ENCODE data around the gene LONP1.

The LONP1 gene

DNA sequence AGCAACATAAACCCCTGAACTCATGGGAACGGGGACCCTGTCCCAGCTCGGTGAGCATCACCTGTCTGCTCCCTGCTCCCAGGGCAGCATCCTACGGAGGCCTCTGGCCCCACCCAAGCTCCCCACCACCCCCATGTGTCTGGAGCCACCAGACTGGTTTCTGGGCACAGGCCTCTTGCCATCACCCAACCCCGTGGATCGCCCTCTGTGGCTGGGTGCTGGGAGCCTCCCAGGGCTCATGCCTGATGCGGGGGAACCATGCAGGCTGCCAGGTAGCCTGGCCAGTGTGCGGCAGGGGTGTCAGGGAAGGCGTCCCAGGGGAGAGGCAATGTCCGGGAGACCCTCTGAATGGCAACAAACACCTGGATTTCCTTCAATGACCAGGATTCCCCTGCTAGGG, 42.4 kb downstream of the LONP1 start:
- no peak for DNase-seq

DNA sequence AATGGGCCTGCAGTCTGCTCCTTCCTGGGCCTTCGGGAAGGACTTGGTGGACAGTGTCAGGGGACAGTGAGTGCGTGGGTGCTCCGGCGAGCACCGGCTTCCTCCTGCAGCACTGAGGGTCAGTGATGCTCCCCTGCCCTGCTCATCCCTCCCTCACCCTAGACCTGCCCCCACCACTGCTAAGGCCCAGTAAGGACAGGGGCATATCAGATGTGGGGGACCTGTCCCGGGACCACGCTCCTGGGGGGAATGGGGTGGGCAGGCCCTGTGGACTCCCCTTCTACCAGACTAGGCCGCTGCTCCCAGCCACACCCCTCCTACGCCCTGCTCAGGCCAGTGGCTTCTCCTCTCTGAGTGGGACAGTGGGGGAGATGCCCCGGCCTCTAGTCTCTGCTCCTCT, 42.8 kb downstream of the LONP1 start:
- no peak for DNase-seq

DNA sequence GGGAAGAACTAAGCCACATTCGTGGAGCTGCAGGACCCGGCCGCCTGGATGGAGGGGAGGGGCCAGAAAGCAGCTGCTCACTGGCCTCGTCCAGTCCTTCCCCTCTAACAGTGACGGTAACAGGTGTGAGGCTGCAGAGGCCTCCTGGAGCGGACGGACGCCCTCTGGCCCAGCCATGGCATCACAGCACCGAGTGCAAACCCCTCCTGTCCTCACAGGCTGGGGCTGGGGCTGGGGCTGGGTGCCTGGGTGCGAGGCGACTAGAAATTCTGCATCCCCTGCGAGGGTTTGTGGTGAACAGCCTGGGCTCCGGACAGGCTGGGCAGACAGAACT, 43.2 kb downstream of the LONP1 start:
- DNase-seq: no peak

DNA sequence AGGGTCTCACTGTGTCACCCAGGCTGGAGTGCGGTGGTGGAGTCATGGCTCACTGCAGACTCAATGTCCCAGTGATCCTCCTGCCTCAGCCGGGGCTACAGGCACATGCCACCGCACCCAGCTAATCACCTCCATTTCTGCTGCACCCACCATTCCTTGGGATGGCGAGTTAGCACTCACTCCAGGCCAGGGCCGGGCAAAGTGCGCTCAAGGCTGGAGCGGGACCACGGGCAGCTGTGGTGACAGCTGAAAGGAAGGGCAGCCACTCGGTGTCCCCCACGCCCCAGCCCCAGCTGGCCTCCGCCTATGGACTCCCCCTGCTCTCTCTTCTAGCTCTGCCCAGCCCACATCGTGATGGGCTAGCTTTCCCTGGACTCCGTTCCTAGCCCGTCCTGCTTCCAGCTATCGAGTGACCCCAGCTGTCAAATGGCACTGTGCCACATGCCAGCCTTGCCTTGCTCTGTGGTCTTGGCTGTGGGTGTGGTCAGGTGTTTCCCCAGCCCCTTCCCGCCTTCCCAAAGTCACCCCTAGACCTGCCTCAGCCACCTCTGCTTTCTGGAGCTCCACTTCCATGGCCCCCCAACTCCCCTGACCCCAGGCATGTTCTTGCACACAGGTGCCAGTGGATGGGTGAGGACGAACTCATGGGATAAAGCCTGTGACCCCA, 43.7 kb downstream of the LONP1 start:
- no peak for DNase-seq

DNA sequence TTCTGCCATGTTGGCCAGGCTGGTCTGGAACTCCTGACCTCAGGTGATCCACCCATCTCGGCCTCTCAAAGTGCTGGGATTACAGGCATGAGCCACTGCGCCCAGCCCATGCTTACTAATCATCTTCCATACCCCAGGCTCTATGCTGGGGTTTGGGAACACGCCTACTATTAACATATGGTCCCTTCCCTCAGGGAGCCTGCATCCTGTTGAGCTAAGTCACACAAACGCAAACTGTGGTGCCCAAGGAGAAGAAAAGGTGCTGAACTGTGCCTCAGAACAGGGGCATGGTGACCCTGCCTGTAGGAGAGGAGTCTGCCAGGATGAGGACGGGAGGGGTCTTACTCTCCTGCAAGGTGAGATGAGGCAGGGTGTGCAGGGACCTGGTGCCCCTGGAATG, 45.2 kb downstream of the LONP1 start:
- no peak for DNase-seq

DNA sequence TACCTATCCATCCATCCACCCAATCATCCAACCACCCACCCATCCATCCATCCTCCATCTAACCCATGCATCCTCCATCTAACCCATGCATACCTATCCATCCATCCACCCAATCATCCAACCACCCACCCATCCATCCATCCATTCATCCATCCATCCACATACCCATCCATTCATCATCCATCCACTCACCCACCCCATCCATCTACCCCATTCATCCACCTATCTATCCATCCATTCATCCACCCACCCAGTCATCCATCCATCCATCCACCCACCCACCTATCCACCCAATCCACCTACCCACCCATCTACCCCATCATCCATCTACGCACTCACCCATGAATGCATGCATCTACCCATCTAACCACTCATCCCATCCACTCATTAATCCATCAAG, 46.2 kb downstream of the LONP1 start:
- no peak for DNase-seq

- no peak for DNase-seq
Measured at GRCh38 chr19:5672708-5673459, 47.1 kb downstream of the LONP1 start.

DNA sequence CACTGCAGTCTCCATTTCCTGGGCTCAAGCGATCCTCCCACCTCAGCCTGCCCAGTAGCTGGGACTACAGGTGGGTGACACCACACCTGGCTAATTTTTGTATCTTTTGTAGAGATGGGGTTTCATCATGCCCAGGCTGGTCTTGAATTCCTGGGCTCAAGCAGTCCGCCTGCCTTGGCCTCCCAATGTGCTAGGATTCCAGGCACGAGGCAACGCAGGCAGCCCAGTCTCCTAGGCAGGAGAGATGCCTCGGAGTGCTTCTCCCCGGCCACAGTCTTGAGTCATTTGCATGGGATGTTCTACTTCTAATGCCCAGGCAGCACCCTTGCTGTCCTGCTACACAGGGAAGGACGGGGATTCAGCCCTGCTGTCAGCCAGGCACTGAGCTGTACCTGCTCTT, 48.3 kb downstream of the LONP1 start:
- DNase-seq: no peak

DNA sequence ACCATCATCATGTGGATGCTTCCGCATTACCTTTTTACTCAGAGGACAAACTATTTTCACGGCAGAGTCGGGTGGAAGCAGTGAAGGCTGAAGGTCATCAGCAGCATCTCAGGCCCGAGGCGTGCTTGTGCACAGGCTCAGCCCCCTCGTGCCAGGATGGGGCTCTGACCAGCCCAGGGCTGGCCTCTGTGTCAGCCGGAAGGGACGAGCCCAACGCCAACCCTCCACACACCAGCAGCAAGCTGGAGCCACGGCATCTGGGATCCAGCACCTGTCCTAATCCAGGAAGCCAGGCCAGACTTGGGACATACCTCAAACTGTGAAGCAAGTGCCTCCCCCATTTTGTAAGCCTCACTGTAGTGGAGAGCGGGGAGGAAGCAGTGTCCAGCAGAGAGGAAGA, 50.7 kb downstream of the LONP1 start:
- no peak for DNase-seq

- DNase-seq: no peak
Measured at GRCh38 chr19:5667751-5668271, 52.1 kb downstream of the LONP1 start.

GRCh38 chr19:5666921-5667610, 52.9 kb downstream of the LONP1 start:
- DNase-seq: no peak

DNA sequence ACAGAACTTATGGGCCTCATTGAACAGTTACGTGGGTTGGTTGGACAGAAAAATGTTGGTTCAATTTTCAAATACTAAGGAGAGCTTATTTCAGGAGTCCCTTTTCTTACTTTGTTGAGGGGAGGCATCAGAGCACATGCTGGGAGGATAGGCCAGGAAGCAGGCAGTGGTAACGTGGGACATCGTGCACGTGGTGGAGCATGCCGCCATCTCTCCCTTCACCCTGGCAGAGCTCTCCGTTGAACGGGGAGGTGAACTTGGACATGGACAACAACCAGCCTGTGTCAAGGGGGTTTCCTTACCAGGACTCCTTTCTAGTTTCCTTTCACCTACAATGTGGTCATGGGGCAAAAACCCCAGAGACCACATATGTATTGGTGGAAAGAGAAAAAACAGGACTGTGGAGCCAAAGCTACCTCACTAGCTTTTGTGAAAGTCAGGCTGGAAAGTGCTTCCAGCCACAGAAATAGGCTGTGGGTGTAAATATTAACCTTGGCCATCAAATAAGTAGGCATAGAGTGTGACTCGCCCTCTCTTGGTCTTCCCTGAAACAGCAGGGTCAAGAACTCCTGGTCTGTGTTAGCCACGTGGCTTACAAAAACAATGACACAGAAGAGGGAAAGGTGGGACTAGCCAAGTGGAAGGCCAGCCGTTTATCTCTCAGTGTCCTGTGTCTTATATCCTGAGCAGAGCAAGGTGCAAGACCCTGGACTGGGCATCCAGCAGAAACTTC, 54.0 kb downstream of the LONP1 start:
- no peak for DNase-seq

GRCh38 chr19:5664515-5664914, 55.4 kb downstream of the LONP1 start:
- DNase-seq: no peak

- DNase-seq: no peak
Measured at GRCh38 chr19:5663904-5664303, 56.0 kb downstream of the LONP1 start.

DNA sequence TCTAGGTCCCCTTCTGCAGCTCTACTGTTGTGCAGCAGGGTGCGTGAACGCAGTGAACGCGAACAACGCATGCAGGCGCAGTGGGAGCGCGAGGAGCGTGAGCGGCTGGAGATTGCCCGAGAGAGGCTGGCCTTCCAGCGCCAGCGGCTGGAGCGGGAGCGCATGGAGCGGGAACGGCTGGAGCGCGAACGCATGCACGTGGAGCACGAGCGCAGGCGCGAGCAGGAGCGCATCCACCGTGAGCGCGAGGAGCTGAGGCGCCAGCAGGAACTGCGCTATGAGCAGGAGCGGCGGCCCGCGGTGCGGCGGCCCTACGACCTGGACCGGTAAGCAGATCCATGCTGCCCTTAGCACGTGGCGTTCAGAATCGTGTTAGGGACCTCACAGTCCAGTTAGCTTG, 58.5 kb downstream of the LONP1 start:
- no peak for DNase-seq

DNA sequence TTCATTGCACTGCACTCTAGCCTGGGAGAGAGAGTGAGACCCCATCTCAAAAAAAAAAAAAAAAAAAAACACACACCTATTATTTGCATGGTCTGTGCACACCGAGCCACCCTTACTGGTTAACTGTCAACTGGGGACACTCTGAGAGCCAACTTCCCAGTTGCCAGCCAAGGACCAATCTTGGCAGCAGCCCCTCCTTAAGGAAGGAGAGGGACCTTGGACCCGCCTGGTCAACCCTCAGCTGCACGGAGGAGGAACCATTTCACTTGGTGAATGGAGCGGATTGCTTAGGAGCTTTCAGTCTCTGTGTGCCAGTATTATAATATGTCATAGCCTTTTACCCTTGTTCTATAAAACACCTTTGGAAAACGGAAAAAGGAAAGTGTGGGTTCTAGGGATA, 64.5 kb downstream of the LONP1 start:
- no peak for DNase-seq

DNA sequence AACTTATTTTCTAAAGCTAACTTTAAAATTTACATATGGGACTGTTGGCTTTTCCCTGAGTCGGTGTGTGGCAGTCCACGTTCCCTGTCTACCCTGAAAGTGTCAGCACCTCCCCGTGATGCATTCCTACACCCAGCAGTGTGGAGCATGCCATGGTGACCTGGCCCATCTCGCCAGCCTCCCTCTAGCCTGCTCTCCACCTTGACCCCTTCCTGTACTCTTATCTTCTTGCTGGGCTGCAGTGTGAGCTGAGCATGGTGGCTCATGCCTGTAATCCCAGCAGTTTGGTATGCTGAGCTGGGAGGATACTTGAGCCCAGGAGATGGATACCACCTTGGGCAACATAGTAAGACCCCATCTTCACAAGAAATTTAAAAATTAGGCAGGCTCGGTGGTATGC, 65.0 kb downstream of the LONP1 start:
- no peak for DNase-seq

DNA sequence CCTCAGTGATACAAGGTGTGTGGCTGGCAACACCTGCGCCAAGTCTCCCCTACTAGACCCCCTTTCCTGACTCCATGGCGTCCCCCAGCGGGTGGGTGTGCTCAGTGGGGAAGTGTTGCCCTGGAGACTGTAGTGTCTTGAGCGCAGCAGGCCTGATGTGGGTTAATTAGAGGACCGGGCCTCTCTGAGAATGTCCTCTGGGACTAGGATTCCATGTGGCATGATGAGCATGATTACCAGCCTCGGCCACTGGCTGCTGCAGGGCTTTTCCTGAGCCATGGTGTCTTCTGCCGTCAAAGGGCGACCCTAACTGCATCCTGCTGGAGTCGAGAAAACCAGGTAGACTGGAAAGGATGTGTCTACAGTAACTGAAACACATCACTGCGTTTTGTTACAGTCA, 67.7 kb downstream of the LONP1 start:
- DNase-seq: no peak

DNA sequence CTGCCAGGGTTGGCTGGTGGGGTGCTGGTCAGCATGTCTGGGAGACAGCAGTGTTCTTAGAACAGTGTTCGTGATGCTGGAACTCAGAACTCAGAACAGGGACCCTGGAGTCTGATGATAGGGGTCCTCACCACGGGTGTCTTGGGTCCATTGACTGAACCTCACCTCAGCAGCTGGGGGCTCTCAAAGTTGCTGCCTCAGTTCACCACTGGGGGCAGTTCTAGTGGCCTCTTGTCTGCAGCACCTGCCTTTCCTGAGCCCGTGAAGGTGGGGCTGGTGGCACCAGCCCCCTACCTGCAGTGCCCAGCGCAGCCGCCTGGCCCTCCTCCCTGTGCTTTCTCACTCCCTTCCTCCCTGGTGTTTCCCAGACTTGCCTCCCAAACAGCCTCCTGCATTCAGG, 68.6 kb downstream of the LONP1 start:
- no peak for DNase-seq

DNA sequence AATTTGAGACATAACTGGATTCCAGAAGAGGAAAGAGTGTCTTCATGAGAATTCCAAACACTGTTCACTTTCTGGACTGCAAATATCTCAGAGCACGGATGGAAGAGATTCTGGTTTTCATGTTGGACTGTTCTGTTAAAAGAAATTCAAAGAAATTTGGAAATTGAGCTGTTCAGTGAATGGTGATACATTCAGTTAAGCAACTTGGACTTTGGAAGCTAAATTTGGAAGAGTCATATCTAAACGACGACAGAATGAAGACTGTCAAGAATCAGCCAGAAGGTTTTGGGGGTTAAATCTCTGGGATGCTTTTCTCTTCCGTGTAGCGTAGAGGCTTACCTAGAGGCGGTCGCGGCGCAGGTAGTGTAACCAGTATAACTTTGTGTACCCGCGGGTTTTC, 71.5 kb downstream of the LONP1 start:
- no peak for DNase-seq

- no peak for DNase-seq
Measured at GRCh38 chr19:5646703-5647102, 73.2 kb downstream of the LONP1 start.

- no peak for DNase-seq
Measured at GRCh38 chr19:5645409-5645808, 74.5 kb downstream of the LONP1 start.

- DNase-seq: no peak
Measured at GRCh38 chr19:5644037-5644436, 75.9 kb downstream of the LONP1 start.

- no peak for DNase-seq
Measured at GRCh38 chr19:5643060-5643459, 76.9 kb downstream of the LONP1 start.
